ENCODE measurements around the gene CDK6. TPM values are rescaled to one million over a fixed set of nuclear protein-coding genes. Genes with fewer than 3 reads are reported as not detected.

CDK6 gene
- total RNA-seq: 69.9 TPM

DNA sequence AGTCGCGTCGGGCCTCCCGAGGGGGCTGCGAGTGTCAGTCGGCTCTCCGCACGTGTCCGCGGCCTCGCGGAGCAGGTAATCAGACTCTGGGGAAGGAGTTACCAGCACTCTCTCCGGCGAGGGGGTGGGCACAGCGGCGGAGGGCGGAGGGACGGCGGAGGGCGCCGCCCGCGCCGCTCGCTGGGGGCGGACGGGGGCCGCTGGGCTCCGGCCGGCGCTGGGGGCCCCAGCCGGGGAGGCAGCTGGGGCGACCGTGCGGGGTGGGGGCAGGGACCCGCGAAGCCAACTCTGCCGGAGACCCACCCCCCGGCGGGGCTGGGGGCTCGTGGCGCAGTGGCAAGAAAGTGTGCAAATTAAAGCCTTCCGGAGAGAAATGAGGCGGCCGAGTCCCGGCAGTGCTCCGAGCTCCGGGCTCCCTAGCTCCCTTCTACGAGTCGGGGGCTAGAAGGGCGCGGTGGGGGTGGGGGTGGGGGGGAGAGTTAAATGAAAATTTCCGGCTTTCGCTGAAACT is at the start of gene CDK6:
Gene CDK6 (minus strand): TSS at position 85 of the 511 bp plus-strand sequence. CDS start 3,250 bp downstream, outside the sequence.

Other genes starting within 250 kb of the CDK6 start
- gene FAM133B, start 246.2 kb downstream of the CDK6 start, total RNA-seq: 48.5 TPM